ENCODE results near the gene ASB5.

GRCh38 chr4:176286728-176287127, 17.7 kb upstream of the ASB5 start:
- TF ChIP-seq CTCF (IDR thresholded peaks at IDR 0.05; ENCODE audit: low read length): no peak
- TF ChIP-seq EZH2 (IDR thresholded peaks at IDR 0.05; ENCODE audit: borderline replicate concordance, low read length): no peak
